Suprapubic skin (tissue), 4 donors: ENCODE data around the gene HIVEP1. TPM values are rescaled to one million over a fixed set of nuclear protein-coding genes. Genes with fewer than 3 reads are reported as not detected.

Source experiments
- DNase-seq, 2 donors: peaks; one replicate each; pipeline ENCODE4 v3.0.0-alpha.2; 2019; ENCODE audit warnings: low spot score in 2 of 2
- H3K27ac ChIP-seq: fragments of 200-600 bp; sonication (generic); one replicate; pipeline ENCODE4 v1.5.1; 2019
- H3K27me3 ChIP-seq: fragments of 200-600 bp; sonication (generic); one replicate; pipeline ENCODE4 v1.5.1; 2019
- H3K36me3 ChIP-seq: fragments of 200-600 bp; sonication (generic); one replicate; pipeline ENCODE4 v1.5.1; 2019
- H3K4me1 ChIP-seq: fragments of 200-600 bp; sonication (generic); one replicate; pipeline ENCODE4 v1.5.1; 2019
- H3K4me3 ChIP-seq: fragments of 200-600 bp; sonication (generic); one replicate; pipeline ENCODE4 v1.5.1; 2019; ENCODE audit warnings: mild to moderate bottlenecking
- H3K9me3 ChIP-seq: fragments of 200-600 bp; sonication (generic); one replicate; pipeline ENCODE4 v1.5.1; 2019
- CTCF ChIP-seq, 2 donors: fragments of 200-600 bp in 1 of 2; fragments of 450-650 bp in 1 of 2; sonication (generic) in 1 of 2; IDR thresholded peaks; one replicate each; pipeline ENCODE4 v1.5.1; 2016 to 2019; ENCODE audit warnings: antibody characterized with exemption in 2 of 2, mild to moderate bottlenecking in 1 of 2, moderate library complexity in 1 of 2
- EP300 ChIP-seq: sonication (generic); formaldehyde crosslinking; IDR thresholded peaks from one replicate; pipeline ENCODE4 v1.6.1; 2017; ENCODE audit warnings: antibody characterized with exemption
- POLR2A ChIP-seq, 2 donors: fragments of 450-650 bp; IDR thresholded peaks; one replicate each; pipeline ENCODE4 v1.6.1; 2017; ENCODE audit warnings: antibody characterized with exemption in 2 of 2, mild to moderate bottlenecking in 2 of 2, moderate library complexity in 2 of 2
- POLR2AphosphoS5 ChIP-seq, 3 donors: sonication (generic); formaldehyde crosslinking; IDR thresholded peaks; one replicate each; pipeline ENCODE4 v1.6.1; 2017; ENCODE audit warnings: antibody characterized with exemption in 3 of 3
- WGBS: methylation state at CpG from one replicate; pipeline ENCODE4 v1.1.5; 2018; 5-methylcytosine and 5-hydroxymethylcytosine counted together
- total RNA-seq, 4 donors: library from RNA; depleted of rRNA; stranded (reverse); fragments of >200 nt; gene quantifications; one replicate each; pipeline ENCODE4 v1.1.0, GENCODE V29; 2016

The HIVEP1 gene
- total RNA-seq, 4 donors from 2014 or later, result 37.9 to 48.4 (median 43.9) TPM

- Histone ChIP-seq H3K9me3 (no peaks in the 10 kb centered on the region), H3K4me3 (peak overlapping the region; percentile 76), H3K27ac (peak overlapping the region; percentile 99), H3K27me3 (no peaks in the 10 kb centered on the region), H3K4me1 (peaks cover 26% of the 10 kb centered on the region), H3K36me3 (peaks cover 16% of the 10 kb centered on the region)
- WGBS, result 2% methylated on average over 13 of the region's 13 CpGs
- TF ChIP-seq POLR2AphosphoS5 (IDR thresholded peaks at IDR 0.05), result no peak
- no peak for TF ChIP-seq POLR2A (IDR thresholded peaks at IDR 0.05)
- TF ChIP-seq CTCF (IDR thresholded peaks at IDR 0.05), result no peak
- TF ChIP-seq EP300, result no peak
- no peak for DNase-seq
Observed at GRCh38 chr6:12013307-12013719, 1.2 kb downstream of the HIVEP1 start.

DNA sequence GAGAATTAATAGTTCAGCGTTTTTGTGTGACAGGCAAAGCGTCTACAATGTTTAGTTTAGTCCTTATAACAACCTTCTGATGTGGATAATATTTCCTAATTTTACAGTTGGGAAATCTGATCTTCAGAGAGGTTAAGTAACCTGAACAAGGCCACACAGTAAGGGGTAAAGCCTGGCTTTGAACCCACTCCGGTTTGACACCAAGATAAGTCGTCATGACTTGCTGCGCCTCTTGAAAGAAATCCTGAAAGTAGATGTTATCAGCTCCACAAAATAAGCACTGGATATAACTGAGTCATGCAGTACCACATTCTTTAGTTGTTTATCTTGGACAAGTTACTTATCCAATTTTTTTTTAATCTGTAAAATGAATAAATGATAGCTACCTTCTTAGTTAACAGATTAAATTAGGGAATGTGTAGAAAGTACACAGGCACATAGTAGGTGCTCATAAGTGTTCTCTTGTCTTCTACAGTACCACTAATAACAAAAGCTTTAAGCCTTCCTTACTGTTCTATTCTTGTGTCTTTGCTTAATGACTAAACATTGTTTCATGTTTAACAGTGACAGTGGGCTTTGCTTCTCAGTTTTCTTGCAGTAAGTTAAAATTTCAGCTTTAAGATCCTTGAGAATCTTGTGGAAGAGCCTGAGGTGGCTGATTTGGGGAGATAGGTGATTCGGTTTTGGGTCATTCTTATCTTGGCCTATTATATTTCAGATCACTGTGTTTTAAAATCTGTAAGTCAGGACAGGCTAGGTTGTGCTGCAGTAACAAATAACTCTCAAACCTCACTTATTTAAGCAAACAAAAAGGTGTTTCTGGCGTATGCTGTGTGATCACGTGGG, 2.1 kb downstream of the HIVEP1 start:
- DNase-seq, result no peak
- whole genome bisulfite sequencing, result 66% methylated on average over 8 of the region's 8 CpGs
- Histone ChIP-seq H3K27ac (no peak overlapping the region), H3K4me1 (peaks cover 25% of the 10 kb centered on the region), H3K4me3 (no peak overlapping the region), H3K9me3 (no peaks in the 10 kb centered on the region), H3K27me3 (no peaks in the 10 kb centered on the region), H3K36me3 (peaks cover 18% of the 10 kb centered on the region)
- TF ChIP-seq EP300 (no peak), CTCF (IDR thresholded peaks at IDR 0.05) (no peak), POLR2A (IDR thresholded peaks at IDR 0.05) (no peak), POLR2AphosphoS5 (IDR thresholded peaks at IDR 0.05) (no peak)

DNA sequence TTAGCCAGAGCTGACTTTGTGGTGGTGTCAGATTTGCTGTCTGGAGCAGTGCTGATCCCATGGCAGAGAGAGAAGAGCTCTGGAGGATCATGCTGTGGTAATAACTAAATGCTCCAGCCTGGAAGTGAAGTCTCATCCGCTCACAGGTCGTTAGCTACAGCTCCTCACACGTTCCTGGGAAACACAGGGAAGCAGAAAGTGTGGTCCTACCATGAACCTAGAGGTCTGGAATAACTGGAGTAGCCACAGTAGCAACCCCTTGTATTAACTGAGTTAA, 2.7 kb downstream of the HIVEP1 start:
- H3K27ac ChIP-seq, result no peak overlapping the region

DNA sequence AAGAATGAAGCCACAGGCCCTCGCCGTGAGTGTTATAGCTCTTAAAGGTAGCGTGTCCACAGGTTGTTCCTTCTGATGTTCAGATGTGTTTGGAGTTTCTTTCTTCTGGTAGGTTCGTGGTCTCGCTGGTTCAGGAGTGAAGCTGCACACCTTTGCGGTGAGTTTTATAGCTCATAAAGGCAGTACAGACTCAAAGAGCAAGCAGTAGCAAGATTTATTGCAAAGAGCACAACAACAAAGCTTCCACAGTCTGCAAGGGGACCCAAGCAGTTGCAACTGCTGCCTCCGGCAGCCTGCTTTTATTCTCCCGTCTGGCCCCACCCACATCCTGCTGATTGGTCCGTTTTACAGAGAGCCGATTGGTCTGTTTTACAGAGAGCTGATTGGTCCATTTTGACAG, 5.2 kb downstream of the HIVEP1 start:
- H3K36me3 ChIP-seq, result peaks cover 23% of the 10 kb centered on the region
- no peak overlapping the region for H3K27ac ChIP-seq
- WGBS, result 87% methylated on average over 10 of the region's 10 CpGs

More for the DNA sequence above, 2.7 kb downstream of the HIVEP1 start:
- no peak overlapping the region for H3K4me3 ChIP-seq
- no peak for DNase-seq
- H3K27me3 ChIP-seq, result no peaks in the 10 kb centered on the region
- peaks cover 20% of the 10 kb centered on the region for H3K4me1 ChIP-seq
- H3K9me3 ChIP-seq, result no peaks in the 10 kb centered on the region
- WGBS, result 89% methylated on average over 3 of the region's 3 CpGs
- H3K36me3 ChIP-seq, result peaks cover 18% of the 10 kb centered on the region
- no peak for TF ChIP-seq EP300
- no peak for TF ChIP-seq POLR2AphosphoS5 (IDR thresholded peaks at IDR 0.05)

DNA sequence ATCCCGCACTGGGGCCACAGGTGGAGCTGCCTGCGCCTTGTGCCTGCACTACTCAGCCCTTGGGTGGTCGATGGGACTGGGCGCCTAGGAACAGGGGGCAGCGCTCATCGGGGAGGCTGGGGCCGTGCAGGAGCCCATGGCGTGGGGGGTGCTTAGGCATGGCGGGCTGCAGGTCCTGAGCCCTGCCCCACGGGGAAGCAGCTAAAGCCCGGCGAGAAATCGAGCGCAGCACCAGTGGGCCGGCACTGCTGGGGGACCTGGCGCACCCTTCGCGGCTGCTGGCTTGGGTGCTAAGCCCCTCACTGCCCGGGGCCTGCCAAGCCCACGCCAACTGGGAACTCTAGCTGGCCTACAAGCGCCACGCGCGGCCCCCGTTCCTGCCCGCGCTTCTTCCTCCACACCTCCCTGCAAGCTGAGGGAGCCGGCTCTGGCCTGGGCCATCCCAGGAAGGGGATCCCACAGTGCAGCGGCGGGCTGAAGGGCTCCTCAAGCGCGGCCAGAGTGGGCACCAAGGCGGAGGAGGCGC, 5.8 kb downstream of the HIVEP1 start:
- H3K9me3 ChIP-seq, result no peaks in the 10 kb centered on the region
- DNase-seq, result no peak
- peaks cover 23% of the 10 kb centered on the region for H3K36me3 ChIP-seq
- H3K27me3 ChIP-seq, result no peaks in the 10 kb centered on the region
- H3K27ac ChIP-seq, result no peak overlapping the region
- no peak for TF ChIP-seq CTCF (IDR thresholded peaks at IDR 0.05)
- no peak for TF ChIP-seq EP300
- TF ChIP-seq POLR2AphosphoS5 (IDR thresholded peaks at IDR 0.05), result no peak
- TF ChIP-seq POLR2A (IDR thresholded peaks at IDR 0.05), result no peak
- WGBS, result 99% methylated on average over 16 of the region's 34 CpGs
- H3K4me1 ChIP-seq, result peaks cover 11% of the 10 kb centered on the region
- no peak overlapping the region for H3K4me3 ChIP-seq

More for the DNA sequence above, 5.2 kb downstream of the HIVEP1 start:
- TF ChIP-seq POLR2AphosphoS5 (IDR thresholded peaks at IDR 0.05) (no peak), POLR2A (IDR thresholded peaks at IDR 0.05) (no peak), CTCF (IDR thresholded peaks at IDR 0.05) (no peak), EP300 (no peak)
- DNase-seq, result no peak
- Histone ChIP-seq H3K9me3 (no peaks in the 10 kb centered on the region), H3K27me3 (no peaks in the 10 kb centered on the region), H3K4me3 (no peak overlapping the region), H3K4me1 (peaks cover 11% of the 10 kb centered on the region)
